Activated naive CD4-positive, alpha-beta T cell treated with anti-CD3 and anti-CD28 coated beads, Interleukin-2, amount 10 ng/mL, durations not matched to agents 7 days and 5 days (primary cell): ENCODE measurements around the gene MALRD1.
"Not testable (repeated sequence)": the region's sequence is repeated elsewhere in the genome, so short reads cannot be mapped to it uniquely, and the experiment has no call there.

Experiments
- CTCF ChIA-PET: fragments of 350-600 bp; sonication (Branson Sonifier 250); formaldehyde crosslinking; loops from one replicate; lab custom pipeline; 2021; ENCODE audit warnings: antibody characterized with exemption; lab: Charles Lee
- DNase-seq: peaks from one replicate; pipeline ENCODE4 v3.0.0-alpha.2; 2020
- H3K27ac Mint-ChIP-seq: one replicate; pipeline ENCODE4 v1.8.0; 2021; ENCODE audit warnings: mild to moderate bottlenecking, moderate library complexity, mixed read lengths
- H3K27me3 Mint-ChIP-seq: one replicate; pipeline ENCODE4 v1.8.0; 2021; ENCODE audit warnings: mild to moderate bottlenecking, mixed read lengths
- H3K36me3 Mint-ChIP-seq: one replicate; pipeline ENCODE4 v1.8.0; 2021; ENCODE audit warnings: mixed read lengths
- H3K4me1 Mint-ChIP-seq: one replicate; pipeline ENCODE4 v1.8.0; 2021; ENCODE audit warnings: mixed read lengths
- H3K4me3 Mint-ChIP-seq: one replicate; pipeline ENCODE4 v1.8.0; 2021; ENCODE audit warnings: mild to moderate bottlenecking, moderate library complexity, mixed read lengths
- H3K9me3 Mint-ChIP-seq: one replicate; pipeline ENCODE4 v1.8.0; 2021; ENCODE audit warnings: mixed read lengths

MALRD1 gene

GRCh38 chr10:19488592-19489280, 440.1 kb downstream of the MALRD1 start:
- Mint-ChIP-seq H3K36me3 (no peaks in the 10 kb centered on the region), H3K4me1 (no peaks in the 10 kb centered on the region), H3K4me3 (no peak overlapping the region), H3K9me3 (peaks cover 6% of the 10 kb centered on the region), H3K27me3 (no peaks in the 10 kb centered on the region), H3K27ac (no peak overlapping the region)
- DNase-seq: no peak
- CTCF ChIA-PET: no interaction called here

- Mint-ChIP-seq H3K27ac (no peak overlapping the region), H3K36me3 (no peaks in the 10 kb centered on the region), H3K4me1 (no peaks in the 10 kb centered on the region), H3K27me3 (no peaks in the 10 kb centered on the region), H3K4me3 (no peak overlapping the region), H3K9me3 (peaks cover 8% of the 10 kb centered on the region)
- DNase-seq: no peak
- CTCF ChIA-PET: no interaction called here
Observed at GRCh38 chr10:19491166-19491565, 442.6 kb downstream of the MALRD1 start.

GRCh38 chr10:19493917-19494316, 445.3 kb downstream of the MALRD1 start:
- H3K9me3 Mint-ChIP-seq: peaks cover 6% of the 10 kb centered on the region
- CTCF ChIA-PET: no interaction called here
- no peaks in the 10 kb centered on the region for H3K36me3 Mint-ChIP-seq
- no peak overlapping the region for H3K4me3 Mint-ChIP-seq
- no peak overlapping the region for H3K27ac Mint-ChIP-seq
- no peak for DNase-seq
- no peaks in the 10 kb centered on the region for H3K4me1 Mint-ChIP-seq
- no peaks in the 10 kb centered on the region for H3K27me3 Mint-ChIP-seq

- no peaks in the 10 kb centered on the region for H3K27me3 Mint-ChIP-seq
- no peak overlapping the region for H3K27ac Mint-ChIP-seq
- peaks cover 6% of the 10 kb centered on the region for H3K9me3 Mint-ChIP-seq
- DNase-seq: no peak
- H3K36me3 Mint-ChIP-seq: no peaks in the 10 kb centered on the region
- H3K4me1 Mint-ChIP-seq: no peaks in the 10 kb centered on the region
- CTCF ChIA-PET: no interaction called here
- no peak overlapping the region for H3K4me3 Mint-ChIP-seq
Observed at GRCh38 chr10:19497026-19497425, 448.4 kb downstream of the MALRD1 start.

GRCh38 chr10:19498393-19499290, 450.0 kb downstream of the MALRD1 start:
- Mint-ChIP-seq H3K4me3 (no peak overlapping the region), H3K4me1 (no peaks in the 10 kb centered on the region), H3K27ac (no peak overlapping the region), H3K27me3 (no peaks in the 10 kb centered on the region), H3K9me3 (peaks cover 2% of the 10 kb centered on the region), H3K36me3 (no peaks in the 10 kb centered on the region)
- DNase-seq: no peak
- CTCF ChIA-PET: no interaction called here

- no peaks in the 10 kb centered on the region for H3K4me1 Mint-ChIP-seq
- no peak overlapping the region for H3K4me3 Mint-ChIP-seq
- no peaks in the 10 kb centered on the region for H3K36me3 Mint-ChIP-seq
- no peak for DNase-seq
- CTCF ChIA-PET: no interaction called here
- no peak overlapping the region for H3K27ac Mint-ChIP-seq
- no peaks in the 10 kb centered on the region for H3K27me3 Mint-ChIP-seq
- no peaks in the 10 kb centered on the region for H3K9me3 Mint-ChIP-seq
Observed at GRCh38 chr10:19499291-19499770, 450.7 kb downstream of the MALRD1 start.

- H3K36me3 Mint-ChIP-seq: no peaks in the 10 kb centered on the region
- H3K27ac Mint-ChIP-seq: no peak overlapping the region
- H3K27me3 Mint-ChIP-seq: no peaks in the 10 kb centered on the region
- no peaks in the 10 kb centered on the region for H3K4me1 Mint-ChIP-seq
- CTCF ChIA-PET: no interaction called here
- no peak for DNase-seq
- no peak overlapping the region for H3K4me3 Mint-ChIP-seq
- no peaks in the 10 kb centered on the region for H3K9me3 Mint-ChIP-seq
Observed at GRCh38 chr10:19500959-19501358, 452.4 kb downstream of the MALRD1 start.

GRCh38 chr10:19505320-19506312, 457.0 kb downstream of the MALRD1 start:
- H3K4me3 Mint-ChIP-seq: no peak overlapping the region
- H3K36me3 Mint-ChIP-seq: no peaks in the 10 kb centered on the region
- DNase-seq: no peak
- CTCF ChIA-PET: no interaction called here
- peaks cover 6% of the 10 kb centered on the region for H3K9me3 Mint-ChIP-seq
- no peak overlapping the region for H3K27ac Mint-ChIP-seq
- H3K27me3 Mint-ChIP-seq: no peaks in the 10 kb centered on the region
- H3K4me1 Mint-ChIP-seq: no peaks in the 10 kb centered on the region

- H3K4me3 Mint-ChIP-seq, H3K27ac Mint-ChIP-seq, DNase-seq, H3K9me3 Mint-ChIP-seq, H3K36me3 Mint-ChIP-seq, H3K4me1 Mint-ChIP-seq, CTCF ChIA-PET, H3K27me3 Mint-ChIP-seq: not testable (repeated sequence)
Observed at GRCh38 chr10:19510005-19510732, 461.6 kb downstream of the MALRD1 start.

GRCh38 chr10:19518109-19518508, 469.5 kb downstream of the MALRD1 start:
- Mint-ChIP-seq H3K9me3 (peaks cover 6% of the 10 kb centered on the region), H3K4me3 (no peak overlapping the region), H3K4me1 (no peaks in the 10 kb centered on the region), H3K36me3 (no peaks in the 10 kb centered on the region), H3K27ac (no peak overlapping the region), H3K27me3 (no peaks in the 10 kb centered on the region)
- CTCF ChIA-PET: no interaction called here
- no peak for DNase-seq

- CTCF ChIA-PET: no interaction called here
- no peak overlapping the region for H3K4me3 Mint-ChIP-seq
- no peak overlapping the region for H3K27ac Mint-ChIP-seq
- no peaks in the 10 kb centered on the region for H3K27me3 Mint-ChIP-seq
- DNase-seq: no peak
- no peaks in the 10 kb centered on the region for H3K4me1 Mint-ChIP-seq
- no peaks in the 10 kb centered on the region for H3K36me3 Mint-ChIP-seq
- peaks cover 5% of the 10 kb centered on the region for H3K9me3 Mint-ChIP-seq
Observed at GRCh38 chr10:19518632-19519031, 470.0 kb downstream of the MALRD1 start.

GRCh38 chr10:19531324-19531723, 482.7 kb downstream of the MALRD1 start:
- CTCF ChIA-PET: no interaction called here
- H3K4me1 Mint-ChIP-seq: no peaks in the 10 kb centered on the region
- H3K27me3 Mint-ChIP-seq: no peaks in the 10 kb centered on the region
- H3K4me3 Mint-ChIP-seq: no peak overlapping the region
- H3K9me3 Mint-ChIP-seq: peaks cover 10% of the 10 kb centered on the region
- no peak overlapping the region for H3K27ac Mint-ChIP-seq
- no peak for DNase-seq
- H3K36me3 Mint-ChIP-seq: no peaks in the 10 kb centered on the region

GRCh38 chr10:19532411-19532810, 483.8 kb downstream of the MALRD1 start:
- H3K27me3 Mint-ChIP-seq: no peaks in the 10 kb centered on the region
- no peak overlapping the region for H3K4me3 Mint-ChIP-seq
- no peak overlapping the region for H3K27ac Mint-ChIP-seq
- no peaks in the 10 kb centered on the region for H3K36me3 Mint-ChIP-seq
- peaks cover 10% of the 10 kb centered on the region for H3K9me3 Mint-ChIP-seq
- no peak for DNase-seq
- CTCF ChIA-PET: no interaction called here
- H3K4me1 Mint-ChIP-seq: no peaks in the 10 kb centered on the region
